ENCODE measurements around the gene FLVCR1.

Gene FLVCR1

GRCh38 chr1:212915245-212916091, 57.4 kb downstream of the FLVCR1 start:
- no peak for DNase-seq (ENCODE audit: low read depth in 2 of 2)

GRCh38 chr1:212916481-212917133, 58.5 kb downstream of the FLVCR1 start:
- DNase-seq (ENCODE audit: low read depth in 2 of 2): no peak

- no peak for DNase-seq (ENCODE audit: low read depth in 2 of 2)
Observed at GRCh38 chr1:212917134-212917485, 59.0 kb downstream of the FLVCR1 start.

GRCh38 chr1:212917858-212918257, 59.8 kb downstream of the FLVCR1 start:
- no peak for DNase-seq (ENCODE audit: low read depth in 2 of 2)

- DNase-seq (ENCODE audit: low read depth in 2 of 2): no peak
Observed at GRCh38 chr1:212918824-212919223, 60.7 kb downstream of the FLVCR1 start.

- DNase-seq (ENCODE audit: low read depth in 2 of 2): no peak
Observed at GRCh38 chr1:212920246-212920645, 62.2 kb downstream of the FLVCR1 start.

GRCh38 chr1:212920896-212921295, 62.8 kb downstream of the FLVCR1 start:
- DNase-seq (ENCODE audit: low read depth in 2 of 2): no peak

- no peak for DNase-seq (ENCODE audit: low read depth in 2 of 2)
Observed at GRCh38 chr1:212922016-212922415, 63.9 kb downstream of the FLVCR1 start.

GRCh38 chr1:212926372-212926771, 68.3 kb downstream of the FLVCR1 start:
- no peak for DNase-seq (ENCODE audit: low read depth in 2 of 2)

- DNase-seq (ENCODE audit: low read depth in 2 of 2): no peak
Observed at GRCh38 chr1:212928323-212929291, 70.5 kb downstream of the FLVCR1 start.

- no peak for DNase-seq (ENCODE audit: low read depth in 2 of 2)
Observed at GRCh38 chr1:212930986-212931678, 73.1 kb downstream of the FLVCR1 start.

- no peak for DNase-seq (ENCODE audit: low read depth in 2 of 2)
Observed at GRCh38 chr1:212933815-212934471, 75.9 kb downstream of the FLVCR1 start.

- no peak for DNase-seq (ENCODE audit: low read depth in 2 of 2)
Observed at GRCh38 chr1:212935387-212935981, 77.4 kb downstream of the FLVCR1 start.

GRCh38 chr1:212937034-212937433, 79.0 kb downstream of the FLVCR1 start:
- no peak for DNase-seq (ENCODE audit: low read depth in 2 of 2)

GRCh38 chr1:212938846-212939245, 80.8 kb downstream of the FLVCR1 start:
- DNase-seq (ENCODE audit: low read depth in 2 of 2): no peak

GRCh38 chr1:212941452-212941851, 83.4 kb downstream of the FLVCR1 start:
- no peak for DNase-seq (ENCODE audit: low read depth in 2 of 2)

GRCh38 chr1:212942679-212943392, 84.8 kb downstream of the FLVCR1 start:
- DNase-seq (ENCODE audit: low read depth in 2 of 2): no peak

- DNase-seq (ENCODE audit: low read depth in 2 of 2): no peak
Observed at GRCh38 chr1:212943393-212943710, 85.3 kb downstream of the FLVCR1 start.

GRCh38 chr1:212944229-212944901, 86.3 kb downstream of the FLVCR1 start:
- no peak for DNase-seq (ENCODE audit: low read depth in 2 of 2)

- no peak for DNase-seq (ENCODE audit: low read depth in 2 of 2)
Observed at GRCh38 chr1:212945056-212945455, 87.0 kb downstream of the FLVCR1 start.

Measured in stimulated activated CD4-positive, alpha-beta T cell treated with anti-CD3 and anti-CD28 coated beads, Interleukin-12 subunit alpha, Interleukin-12 subunit beta, amount 100 ng/mL, for 24 hours (primary cell).